GM12892 (cell line): ENCODE data around the gene CCNB2.
"Not testable (repeated sequence)": the region's sequence is repeated elsewhere in the genome, so short reads cannot be mapped to it uniquely, and the experiment has no call there.

Experiments
- DNase-seq: peaks from one replicate; pipeline ENCODE4 v3.0.0; 2011; ENCODE audit not compliant: insufficient read length
- FAIRE-seq: peaks from 2 replicates; lab custom pipeline; 2011; peaks lifted over from hg19 to GRCh38; lab: Jason Lieb, UNC
- POLR2A ChIP-seq: IDR thresholded peaks from 2 replicates; pipeline ENCODE4 v1.6.1; 2011; ENCODE audit warnings: low read depth, low read length, control low read depth
- POLR2AphosphoS5 ChIP-seq: IDR thresholded peaks from 2 replicates; pipeline ENCODE4 v1.6.1; 2011; ENCODE audit warnings: low read depth, low read length, control low read depth
- TAF1 ChIP-seq: IDR thresholded peaks from 2 replicates; pipeline ENCODE4 v1.6.1; 2011; ENCODE audit warnings: low read depth, mild to moderate bottlenecking, control low read depth, low read length, borderline replicate concordance

CCNB2 gene

DNA sequence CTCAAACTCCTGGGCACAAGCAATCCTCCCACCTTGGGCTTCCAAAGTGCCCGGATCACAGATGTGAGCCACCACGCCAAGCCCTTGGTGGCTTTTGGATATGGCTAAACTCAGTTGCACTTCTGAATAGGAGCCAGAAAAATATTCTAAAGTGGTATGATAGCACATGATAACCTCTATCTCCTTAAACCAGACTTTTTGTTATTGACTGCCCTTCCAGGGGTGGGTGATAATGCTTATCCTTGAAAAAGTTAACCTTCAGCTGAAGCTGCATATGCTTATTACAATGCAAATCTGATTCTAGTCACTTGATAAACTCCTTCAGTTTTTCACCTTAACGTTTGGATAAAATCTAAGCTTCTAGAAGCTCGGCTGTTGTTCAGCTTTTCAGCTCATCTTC is 6.3 kb downstream of the CCNB2 start:
- DNase-seq (no peak), FAIRE-seq (no peak)
- no peak for TF ChIP-seq POLR2A
- no peak for TF ChIP-seq POLR2AphosphoS5
- no peak for TF ChIP-seq TAF1

DNA sequence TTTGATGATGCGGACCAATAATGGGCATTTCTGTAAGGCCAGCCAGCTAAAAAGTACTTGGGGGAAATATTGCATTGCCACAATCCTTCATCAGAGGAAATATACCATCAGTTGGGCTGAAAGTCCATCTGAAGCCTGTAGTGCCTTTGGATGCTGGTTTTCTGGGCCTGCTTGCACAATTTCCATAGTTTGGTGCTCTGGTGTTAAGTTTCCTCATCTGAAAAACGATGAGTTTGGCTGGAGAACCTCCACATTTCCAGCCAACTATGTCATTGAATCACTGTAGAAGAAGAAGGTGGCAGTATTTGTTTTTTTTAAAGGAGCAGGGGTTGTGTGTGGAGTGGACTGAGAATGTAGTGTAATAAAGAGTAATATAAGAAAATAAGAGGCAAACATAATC is 10.1 kb downstream of the CCNB2 start:
- DNase-seq (no peak), FAIRE-seq (no peak)
- TF ChIP-seq TAF1, result no peak
- no peak for TF ChIP-seq POLR2AphosphoS5
- TF ChIP-seq POLR2A, result no peak

DNA sequence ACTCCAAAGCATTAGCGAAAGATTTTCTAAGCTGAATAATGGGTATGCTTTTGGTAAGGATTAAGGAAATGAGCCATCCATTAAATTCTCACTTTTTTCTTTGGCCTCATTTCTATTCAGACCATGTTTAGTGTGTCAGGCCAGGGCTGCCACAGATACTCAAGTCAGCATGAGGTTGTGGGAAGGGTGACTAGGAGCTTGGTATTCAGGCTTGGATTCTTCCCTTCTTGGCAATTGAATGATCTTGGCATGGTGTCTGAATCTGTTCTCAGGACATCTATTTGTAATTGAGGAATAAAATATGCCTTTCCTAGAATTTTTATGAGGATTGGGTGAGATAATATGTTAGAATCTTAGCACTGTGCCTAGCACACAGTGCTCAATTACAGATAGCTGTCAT is 11.2 kb downstream of the CCNB2 start:
- TF ChIP-seq TAF1 (no peak), POLR2AphosphoS5 (no peak), POLR2A (no peak)
- FAIRE-seq (no peak), DNase-seq (no peak)

DNA sequence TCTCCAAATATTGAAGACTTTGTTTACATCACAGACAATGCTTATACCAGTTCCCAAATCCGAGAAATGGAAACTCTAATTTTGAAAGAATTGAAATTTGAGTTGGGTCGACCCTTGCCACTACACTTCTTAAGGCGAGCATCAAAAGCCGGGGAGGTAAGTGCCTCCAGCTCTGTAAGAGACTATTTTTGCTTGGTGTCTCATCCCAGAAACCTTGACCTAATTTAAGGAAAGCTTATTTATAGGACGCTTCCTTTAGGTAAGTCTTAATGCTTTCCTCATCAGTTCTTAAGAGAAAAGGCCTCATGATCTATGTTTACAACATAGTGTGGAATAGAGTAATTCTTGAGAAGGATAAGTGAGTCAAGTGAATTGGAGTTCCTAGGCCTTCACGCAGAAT is 11.8 kb downstream of the CCNB2 start:
- FAIRE-seq (no peak), DNase-seq (no peak)
- no peak for TF ChIP-seq POLR2A
- TF ChIP-seq POLR2AphosphoS5, result no peak
- TF ChIP-seq TAF1, result no peak

DNA sequence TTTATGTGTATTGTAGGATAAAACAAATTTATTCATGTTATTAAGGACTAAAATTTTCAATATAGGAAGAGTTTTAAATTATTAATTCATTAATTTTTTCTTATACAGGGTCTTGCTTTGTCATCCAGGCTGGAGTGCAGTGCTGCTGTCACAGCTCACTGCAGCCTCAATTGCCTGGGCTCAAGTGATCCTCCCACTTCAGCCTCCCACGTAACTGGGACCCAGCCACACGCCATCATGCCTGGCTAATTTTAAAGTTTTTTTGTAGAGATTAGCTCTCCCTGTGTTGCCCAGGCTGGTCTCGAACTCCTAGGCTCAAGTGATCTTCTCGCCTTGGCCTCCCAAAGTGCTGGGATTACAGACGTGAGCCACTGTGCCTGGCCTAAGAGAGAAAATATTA is 14.7 kb downstream of the CCNB2 start:
- FAIRE-seq, result no peak
- TF ChIP-seq POLR2AphosphoS5, result no peak

DNA sequence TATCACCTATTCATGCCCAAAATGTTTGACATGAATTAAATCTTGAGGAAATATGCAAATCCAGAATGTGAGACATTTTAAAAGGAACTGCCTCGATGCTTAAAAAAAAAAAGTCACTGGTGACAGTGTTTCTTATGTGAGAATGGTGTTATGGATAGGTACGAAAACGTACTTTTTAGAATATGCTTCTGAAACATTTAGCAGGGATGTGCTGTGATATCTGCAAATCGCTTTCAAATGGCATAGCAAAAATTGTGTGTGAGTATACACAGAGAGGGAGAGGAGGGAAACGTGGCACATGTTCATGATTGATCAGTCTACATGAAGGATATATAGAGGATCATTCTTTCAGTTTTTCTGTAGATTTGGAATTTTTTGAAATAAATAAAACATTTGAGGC is 16.0 kb downstream of the CCNB2 start:
- FAIRE-seq (no peak), DNase-seq (no peak)
- TF ChIP-seq POLR2A (no peak), TAF1 (no peak), POLR2AphosphoS5 (no peak)

More for the DNA sequence above, 14.7 kb downstream of the CCNB2 start:
- no peak for DNase-seq

DNA sequence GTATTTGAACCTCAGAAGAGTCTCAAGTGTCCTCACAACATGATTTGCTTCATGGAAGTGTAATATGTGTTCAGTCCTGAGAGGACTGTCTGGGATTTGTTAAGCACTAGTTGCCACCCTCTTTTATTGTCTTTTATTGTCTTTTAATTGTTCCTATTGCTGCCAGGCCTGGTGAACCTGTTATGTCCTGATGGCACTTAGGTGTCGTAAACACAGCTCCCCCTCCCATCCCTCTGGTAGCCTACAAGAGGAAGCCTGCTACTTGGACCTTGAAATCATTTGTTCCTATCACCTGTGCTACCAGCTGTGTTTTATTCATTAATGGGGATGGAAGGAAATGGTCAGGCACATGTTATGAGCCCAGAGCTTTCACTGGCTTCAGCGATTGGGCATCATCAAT is 19.3 kb downstream of the CCNB2 start:
- no peak for FAIRE-seq
- no peak; the same call in none of the 2 replicates for TF ChIP-seq POLR2A
- TF ChIP-seq TAF1, result no peak
- TF ChIP-seq POLR2AphosphoS5, result no peak; the same call in 1 of the 2 replicates
- DNase-seq, result no peak

DNA sequence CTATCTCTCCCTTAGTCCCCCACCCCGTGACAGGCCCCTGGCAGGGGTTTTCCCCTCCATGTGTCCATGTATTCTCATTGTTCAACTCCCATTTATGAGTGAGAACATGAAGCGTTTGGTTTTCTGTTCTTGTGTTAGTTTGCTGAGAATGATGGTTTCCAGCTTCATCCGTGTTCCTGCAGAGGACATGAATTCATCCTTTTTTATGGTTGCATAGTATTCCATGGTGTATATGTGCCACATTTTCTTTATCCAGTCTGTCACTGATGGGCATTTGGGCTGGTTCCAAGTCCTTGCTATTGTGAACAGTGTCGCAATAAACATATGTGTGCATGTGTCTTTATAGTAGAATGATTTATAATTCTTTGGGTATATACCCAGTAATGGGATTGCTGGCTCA is 20.7 kb downstream of the CCNB2 start:
- DNase-seq, FAIRE-seq: not testable (repeated sequence)

DNA sequence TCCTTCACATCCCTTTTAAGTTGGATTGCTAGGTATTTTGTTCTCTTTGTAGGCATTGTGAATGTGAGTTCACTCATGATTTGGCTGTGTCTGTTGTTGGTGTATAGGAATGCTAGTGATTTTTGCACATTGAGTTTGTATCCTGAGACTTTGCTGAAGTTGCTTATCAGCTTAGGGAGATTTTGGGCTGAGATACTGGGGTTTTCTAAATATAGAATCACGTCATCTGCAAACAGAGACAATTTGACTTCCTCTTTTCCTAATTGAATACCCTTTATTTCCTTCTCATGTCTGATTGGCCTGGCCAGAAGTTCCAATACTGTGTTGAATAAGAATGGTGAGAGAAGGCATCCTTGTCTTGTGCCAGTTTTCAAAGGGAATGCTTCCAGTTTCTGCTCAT is 22.3 kb downstream of the CCNB2 start:
- not testable (repeated sequence) for DNase-seq, FAIRE-seq

DNA sequence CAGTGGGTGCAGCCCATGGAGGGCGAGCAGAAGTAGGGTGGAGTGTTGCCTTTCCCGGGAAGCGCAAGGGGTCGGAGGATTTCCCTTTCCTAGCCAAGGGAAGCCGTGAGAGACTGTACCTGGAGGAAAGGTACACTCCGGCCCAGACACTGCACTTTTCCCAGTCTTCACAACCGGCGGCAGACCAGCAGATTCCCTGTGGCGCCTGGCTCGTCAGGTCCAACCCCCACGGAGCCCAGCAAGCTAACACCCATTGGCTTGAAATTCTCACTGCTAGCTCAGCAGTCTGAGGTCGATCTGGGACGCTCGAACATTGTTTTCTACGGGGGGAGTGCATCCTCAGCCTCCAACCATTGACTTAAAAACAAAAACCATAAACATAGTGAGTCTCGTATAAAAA is 26.5 kb downstream of the CCNB2 start:
- no peak for TF ChIP-seq TAF1
- no peak for TF ChIP-seq POLR2AphosphoS5
- no peak for TF ChIP-seq POLR2A
- DNase-seq, result no peak
- FAIRE-seq, result no peak

DNA sequence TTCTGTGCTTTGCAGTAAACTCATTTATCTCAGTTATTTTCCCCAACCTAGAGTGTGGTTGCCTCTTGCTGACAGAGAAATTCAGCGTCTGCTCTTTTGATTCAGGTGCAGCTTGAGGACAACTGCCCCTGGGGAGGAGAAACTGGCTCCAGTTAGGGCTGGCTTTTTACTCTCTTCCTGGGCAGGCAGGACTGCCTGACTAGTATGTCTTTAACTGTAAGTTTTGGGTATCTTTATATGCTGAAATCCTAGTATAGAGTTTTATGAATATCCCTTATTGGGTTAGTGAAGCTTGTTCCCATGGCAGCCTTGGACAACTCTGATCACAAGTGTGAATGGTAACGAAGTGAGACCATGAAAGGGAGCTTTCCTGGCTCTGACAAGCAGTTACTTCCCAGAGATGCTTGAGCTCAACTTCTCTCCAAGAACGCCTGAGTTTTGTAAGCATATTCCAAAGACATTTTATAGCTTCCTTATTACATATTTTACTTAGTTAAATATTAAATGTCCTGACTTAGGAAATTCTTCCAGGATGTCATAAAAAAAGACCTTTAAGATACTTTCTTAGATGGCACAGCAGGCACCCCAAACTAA is 27.1 kb downstream of the CCNB2 start:
- no peak for FAIRE-seq
- TF ChIP-seq POLR2AphosphoS5 (no peak), POLR2A (0 out of 2 replicates have a peak, but pooled peaks have one; percentile 19)
- no peak for DNase-seq

DNA sequence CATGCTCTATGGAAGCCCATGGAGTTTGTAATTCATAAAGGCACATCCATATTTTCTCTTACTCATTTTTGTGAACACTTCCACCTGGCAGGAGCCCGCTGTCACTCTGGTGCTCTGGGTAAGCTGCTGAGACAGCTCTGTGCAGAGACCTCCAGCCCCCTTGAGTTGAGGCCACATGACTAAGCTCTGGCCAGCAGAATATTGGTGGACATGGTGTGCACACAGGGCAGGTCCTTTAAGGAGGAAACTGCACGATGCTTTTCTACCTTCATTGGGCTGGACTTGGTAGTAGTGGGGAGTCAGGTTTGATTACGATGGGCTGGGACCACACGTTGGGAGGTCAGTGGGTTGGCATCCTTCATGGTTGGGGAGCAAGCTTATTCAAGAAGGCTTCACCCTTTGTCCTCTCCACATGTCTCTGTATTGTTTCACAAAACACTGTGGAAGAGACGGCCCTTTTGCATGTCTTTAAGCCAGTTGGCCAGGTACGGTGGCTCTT is 29.0 kb downstream of the CCNB2 start:
- TF ChIP-seq POLR2A (peak; percentile 56), POLR2AphosphoS5 (peak; percentile 75), TAF1 (no peak)
- FAIRE-seq (peak; percentile 24), DNase-seq (no peak)

DNA sequence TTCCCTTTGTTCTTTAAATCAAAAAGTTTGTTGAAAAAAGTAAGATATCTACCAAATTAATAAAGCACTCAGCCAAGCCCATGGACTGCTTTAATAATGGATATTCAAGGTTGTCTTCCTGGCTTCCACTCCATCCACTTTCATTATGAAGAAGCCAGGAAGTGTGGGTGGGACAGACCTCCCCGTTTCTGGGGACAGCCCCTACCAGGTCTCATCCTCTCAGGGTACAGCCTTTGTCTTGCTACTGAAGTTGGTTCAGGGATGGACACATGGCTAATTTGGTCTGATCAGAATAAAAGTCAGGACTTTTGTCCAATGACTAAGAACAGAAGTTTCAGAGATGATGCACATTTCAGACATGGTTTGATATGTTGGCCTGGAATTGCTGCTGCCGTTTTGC is 32.6 kb downstream of the CCNB2 start:
- peak; percentile 32 for DNase-seq
- peak; percentile 89 for FAIRE-seq
- TF ChIP-seq POLR2A (no peak), POLR2AphosphoS5 (no peak), TAF1 (no peak)
